GM23338 (cell line): ENCODE measurements around the gene MEIOC.

ENCODE experiments used
- CTCF ChIP-seq, 2 experiments: fragments of 200-600 bp in 1 of 2; sonication (generic) in 1 of 2; conservative IDR thresholded peaks; 2 replicates each; pipeline versions ENCODE4 v1.5.1 to v1.6.1; 2016 to 2017; ENCODE audit warnings: antibody characterized with exemption in 2 of 2, low read depth in 2 of 2, mild to moderate bottlenecking in 2 of 2, moderate library complexity in 1 of 2
- EZH2 ChIP-seq: fragments of 200-600 bp; sonication (generic); IDR thresholded peaks from one replicate; pipeline ENCODE4 v1.8.0; 2017; ENCODE audit warnings: antibody characterized with exemption, mild to moderate bottlenecking, low read depth; ENCODE audit not compliant: unreplicated experiment

GRCh38 chr17:44652727-44653126 lies 3.5 kb upstream of the MEIOC start:
- TF ChIP-seq EZH2 = no peak
- TF ChIP-seq CTCF (conservative IDR thresholded peaks at IDR 0.05; ENCODE audit: low read depth in 2 of 2) = no peak
